SU-DHL-6 (cell line): Measurements from ENCODE around the gene DEFB113.

Experiments used
- H2AFZ ChIP-seq: fragments of 200-600 bp; sonication (generic); 2 replicates; pipeline ENCODE4 v1.6.1; 2014; ENCODE audit warnings: low read depth, mild to moderate bottlenecking, moderate library complexity, mixed read lengths, antibody characterized with exemption, low read length; ENCODE audit not compliant: severe bottlenecking
- H3F3A ChIP-seq: fragments of 200-600 bp; shearing (Covaris generic); 2 replicates; pipeline ENCODE4 v1.6.0; 2016; ENCODE audit warnings: antibody characterized with exemption, mild to moderate bottlenecking; ENCODE audit not compliant: insufficient read depth
- H3K27ac ChIP-seq: fragments of 200-600 bp; sonication (generic); 2 replicates; pipeline ENCODE4 v1.5.1; 2016; ENCODE audit warnings: low read depth, mild to moderate bottlenecking, low read length, moderate library complexity, mixed read lengths
- H3K27me3 ChIP-seq: fragments of 200-600 bp; sonication (generic), shearing (Covaris generic); 2 replicates; pipeline ENCODE4 v1.6.0; 2014; ENCODE audit warnings: mild to moderate bottlenecking, low read length
- H3K36me3 ChIP-seq: fragments of 200-600 bp; sonication (generic); 2 replicates; pipeline ENCODE4 v1.6.1; 2014; ENCODE audit warnings: mild to moderate bottlenecking, low read length, mixed read lengths
- H3K4me2 ChIP-seq: fragments of 300-600, 200-600 bp; shearing (Covaris generic), sonication (generic); 2 replicates; pipeline ENCODE4 v1.6.0; 2014; ENCODE audit warnings: low read length, low read depth, mild to moderate bottlenecking; ENCODE audit not compliant: poor library complexity, severe bottlenecking
- H3K4me3 ChIP-seq: fragments of 200-600 bp; sonication (generic); 2 replicates; pipeline ENCODE4 v1.5.1; 2014; ENCODE audit warnings: antibody characterized with exemption, low read length, mild to moderate bottlenecking, mixed read lengths; ENCODE audit not compliant: insufficient read depth, poor library complexity, severe bottlenecking
- H3K79me2 ChIP-seq: fragments of 200-600 bp; sonication (generic); 2 replicates; pipeline ENCODE4 v1.6.1; 2014; ENCODE audit warnings: mild to moderate bottlenecking, low read length, moderate library complexity; ENCODE audit not compliant: insufficient read depth
- H3K9ac ChIP-seq: fragments of 200-600 bp; sonication (generic); 2 replicates; pipeline ENCODE4 v1.7.0; 2014; ENCODE audit warnings: mild to moderate bottlenecking, low read length
- H3K9me2 ChIP-seq: fragments of 200-600 bp; sonication (generic); replicated peaks from 2 replicates; pipeline ENCODE4 v1.6.1; 2014; ENCODE audit warnings: low read length; ENCODE audit not compliant: insufficient read depth
- H3K9me3 ChIP-seq: fragments of 200-600 bp; sonication (generic); 2 replicates; pipeline ENCODE4 v1.6.1; 2014; ENCODE audit warnings: low read length, mixed read lengths; ENCODE audit not compliant: insufficient read depth
- H4K20me1 ChIP-seq: fragments of 200-600 bp; sonication (generic); 2 replicates; pipeline ENCODE4 v1.6.1; 2014; ENCODE audit warnings: low read depth, mild to moderate bottlenecking, antibody characterized with exemption, low read length, moderate library complexity, mixed read lengths
- CTCF ChIP-seq: fragments of 200-600 bp; sonication (generic); IDR thresholded peaks from one replicate; pipeline ENCODE4 v1.5.1; 2017; ENCODE audit warnings: antibody characterized with exemption, mild to moderate bottlenecking, low read length, moderate library complexity; ENCODE audit not compliant: insufficient read depth, poor library complexity, severe bottlenecking
- EZH2phosphoT487 ChIP-seq: fragments of 200-600 bp; sonication (generic), shearing (Covaris generic); conservative IDR thresholded peaks from 2 replicates; pipeline ENCODE4 v1.6.1; 2018; ENCODE audit warnings: mild to moderate bottlenecking, antibody characterized with exemption, low read length, moderate library complexity, mixed read lengths

The DEFB113 gene

DNA sequence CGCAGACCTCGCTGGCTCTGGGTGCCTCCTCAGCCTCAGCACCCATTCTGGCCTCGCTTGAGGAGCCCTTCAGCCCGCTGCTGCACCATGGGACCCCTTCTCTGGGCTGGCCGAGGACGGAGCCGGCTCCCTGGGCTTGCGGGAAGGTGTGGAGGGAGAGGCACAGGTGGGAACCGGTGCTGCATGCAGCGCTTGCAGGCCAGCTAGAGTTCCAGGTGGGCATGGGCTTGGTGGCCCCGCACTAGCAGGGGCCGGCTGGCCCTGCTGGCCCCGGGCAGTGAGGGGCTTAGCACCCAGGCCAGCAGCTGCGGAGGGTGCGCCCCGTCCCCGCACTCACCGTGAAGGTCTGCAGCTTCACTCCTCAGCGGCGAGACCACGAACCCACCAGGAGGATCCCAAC is 35.9 kb downstream of the DEFB113 start:
- H3K79me2 ChIP-seq, result no peaks in the 10 kb centered on the region
- no peak overlapping the region for H3K4me2 ChIP-seq
- no peak overlapping the region for H3K4me3 ChIP-seq
- H3K27me3 ChIP-seq, result peaks cover 5% of the 10 kb centered on the region; the same call in 1 of the 2 replicates
- H3F3A ChIP-seq, result no peaks in the 10 kb centered on the region
- no peak overlapping the region for H3K27ac ChIP-seq
- H3K9me3 ChIP-seq, result no peaks in the 10 kb centered on the region
- TF ChIP-seq EZH2phosphoT487, result no peak
- no peak for TF ChIP-seq CTCF
- H3K9ac ChIP-seq, result no peak overlapping the region
- H2AFZ ChIP-seq, result no peak overlapping the region
- no peaks in the 10 kb centered on the region for H3K36me3 ChIP-seq
- H3K9me2 ChIP-seq, result no peaks in the 10 kb centered on the region
- H4K20me1 ChIP-seq, result no peaks in the 10 kb centered on the region

- no peak overlapping the region for H3K27ac ChIP-seq
- H3K4me3 ChIP-seq, result no peak overlapping the region
- no peak overlapping the region for H3K9ac ChIP-seq
- no peaks in the 10 kb centered on the region for H4K20me1 ChIP-seq
- H3K27me3 ChIP-seq, result peaks cover 5% of the 10 kb centered on the region; the same call in 1 of the 2 replicates
- H3K79me2 ChIP-seq, result no peaks in the 10 kb centered on the region
- H2AFZ ChIP-seq, result no peak overlapping the region
- H3K36me3 ChIP-seq, result no peaks in the 10 kb centered on the region
- TF ChIP-seq EZH2phosphoT487, result no peak
- TF ChIP-seq CTCF, result no peak
- no peaks in the 10 kb centered on the region for H3F3A ChIP-seq
- H3K9me2 ChIP-seq, result no peaks in the 10 kb centered on the region
- H3K4me2 ChIP-seq, result no peak overlapping the region
- H3K9me3 ChIP-seq, result no peaks in the 10 kb centered on the region
These were observed 40.1 kb downstream of the DEFB113 start for GRCh38 chr6:49929340-49929739.

DNA sequence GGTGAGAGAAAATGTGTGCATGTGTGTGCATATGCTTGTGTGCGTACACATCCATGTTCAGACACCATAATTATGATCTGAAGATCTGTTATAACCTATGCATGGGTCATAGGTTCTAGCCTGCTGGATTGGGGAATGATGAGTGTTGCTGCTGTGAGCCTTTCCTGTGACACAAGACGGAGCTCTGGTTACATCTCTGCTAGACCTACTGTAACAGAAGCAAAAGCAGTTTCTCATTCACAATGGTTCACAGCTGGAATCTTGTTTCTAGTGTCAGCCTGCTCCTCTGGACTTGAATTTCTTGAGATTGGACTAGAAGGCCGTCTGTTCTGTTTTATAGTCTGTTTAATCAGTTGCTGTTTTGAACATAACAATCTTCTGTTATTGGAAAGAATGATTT is 45.6 kb downstream of the DEFB113 start:
- Histone ChIP-seq H3K9ac (no peak overlapping the region), H2AFZ (no peak overlapping the region), H4K20me1 (no peaks in the 10 kb centered on the region), H3K4me2 (no peak overlapping the region), H3K9me3 (no peaks in the 10 kb centered on the region), H3K27ac (no peak overlapping the region), H3K9me2 (no peaks in the 10 kb centered on the region), H3K4me3 (no peak overlapping the region), H3K36me3 (no peaks in the 10 kb centered on the region), H3K27me3 (no peaks in the 10 kb centered on the region), H3F3A (no peaks in the 10 kb centered on the region), H3K79me2 (no peaks in the 10 kb centered on the region)
- TF ChIP-seq CTCF, result no peak
- TF ChIP-seq EZH2phosphoT487, result no peak
